KOPT-K1 (cell line): ENCODE measurements around the gene INKA2.

Experiments
- H3K27ac ChIP-seq: fragments of 200-600 bp; sonication (generic); 2 replicates; pipeline ENCODE4 v1.5.1; 2016; ENCODE audit warnings: antibody characterized with exemption, mild to moderate bottlenecking, low read depth, low read length; ENCODE audit not compliant: poor library complexity, severe bottlenecking
- H3K36me3 ChIP-seq: fragments of 200-600 bp; sonication (generic); 2 replicates; pipeline ENCODE4 v1.5.1; 2017; ENCODE audit warnings: antibody characterized with exemption, mild to moderate bottlenecking, low read length, moderate library complexity; ENCODE audit not compliant: insufficient read depth
- H3K9me3 ChIP-seq: fragments of 200-600 bp; sonication (generic); 2 replicates; pipeline ENCODE4 v1.5.1; 2017; ENCODE audit warnings: antibody characterized with exemption, low read length, mild to moderate bottlenecking; ENCODE audit not compliant: insufficient read depth, poor library complexity, severe bottlenecking

The INKA2 gene

GRCh38 chr1:111730706-111731105 is 8.5 kb downstream of the INKA2 start:
- H3K36me3 ChIP-seq = no peaks in the 10 kb centered on the region

GRCh38 chr1:111729946-111730681 is 9.1 kb downstream of the INKA2 start:
- H3K27ac ChIP-seq = no peak overlapping the region
- no peaks in the 10 kb centered on the region for H3K9me3 ChIP-seq
- H3K36me3 ChIP-seq = no peaks in the 10 kb centered on the region

More at GRCh38 chr1:111730706-111731105, 8.5 kb downstream of the INKA2 start:
- no peak overlapping the region for H3K27ac ChIP-seq
- no peaks in the 10 kb centered on the region for H3K9me3 ChIP-seq

- H3K27ac ChIP-seq = no peak overlapping the region
- H3K36me3 ChIP-seq = no peaks in the 10 kb centered on the region
- H3K9me3 ChIP-seq = no peaks in the 10 kb centered on the region
Observed at GRCh38 chr1:111729271-111729921, 9.8 kb downstream of the INKA2 start.

- no peak overlapping the region for H3K27ac ChIP-seq
- H3K36me3 ChIP-seq = no peaks in the 10 kb centered on the region
- H3K9me3 ChIP-seq = no peaks in the 10 kb centered on the region
Observed at GRCh38 chr1:111727056-111727455, 12.1 kb downstream of the INKA2 start.

- no peak overlapping the region for H3K27ac ChIP-seq
- H3K9me3 ChIP-seq = no peaks in the 10 kb centered on the region
- no peaks in the 10 kb centered on the region for H3K36me3 ChIP-seq
Observed at GRCh38 chr1:111725192-111725591, 14.0 kb downstream of the INKA2 start.

- H3K27ac ChIP-seq = no peak overlapping the region
- no peaks in the 10 kb centered on the region for H3K9me3 ChIP-seq
- no peaks in the 10 kb centered on the region for H3K36me3 ChIP-seq
Observed at GRCh38 chr1:111723871-111724270, 15.3 kb downstream of the INKA2 start.

- Histone ChIP-seq H3K27ac (no peak overlapping the region), H3K36me3 (no peaks in the 10 kb centered on the region), H3K9me3 (no peaks in the 10 kb centered on the region)
Observed at GRCh38 chr1:111723091-111723806, 15.9 kb downstream of the INKA2 start.

- Histone ChIP-seq H3K9me3 (no peaks in the 10 kb centered on the region), H3K27ac (no peak overlapping the region)
Observed at GRCh38 chr1:111720977-111721786, 18.0 kb downstream of the INKA2 start.

GRCh38 chr1:111720274-111720976 is 18.8 kb downstream of the INKA2 start:
- Histone ChIP-seq H3K27ac (no peak overlapping the region), H3K9me3 (no peaks in the 10 kb centered on the region), H3K36me3 (peaks cover 5% of the 10 kb centered on the region; the same call in 1 of the 2 replicates)

More at GRCh38 chr1:111720977-111721786, 18.0 kb downstream of the INKA2 start:
- peaks cover 5% of the 10 kb centered on the region; the same call in 1 of the 2 replicates for H3K36me3 ChIP-seq

GRCh38 chr1:111719674-111720132 is 19.5 kb downstream of the INKA2 start:
- H3K9me3 ChIP-seq = no peaks in the 10 kb centered on the region
- H3K36me3 ChIP-seq = peaks cover 5% of the 10 kb centered on the region; the same call in 1 of the 2 replicates
- H3K27ac ChIP-seq = no peak overlapping the region

- Histone ChIP-seq H3K36me3 (peaks cover 5% of the 10 kb centered on the region; the same call in 1 of the 2 replicates), H3K9me3 (no peaks in the 10 kb centered on the region)
Observed at GRCh38 chr1:111719135-111719534, 20.1 kb downstream of the INKA2 start.

GRCh38 chr1:111717450-111717849 is 21.7 kb downstream of the INKA2 start:
- Histone ChIP-seq H3K27ac (no peak overlapping the region), H3K36me3 (peaks cover 9% of the 10 kb centered on the region; the same call in 1 of the 2 replicates), H3K9me3 (no peaks in the 10 kb centered on the region)

More at GRCh38 chr1:111719135-111719534, 20.1 kb downstream of the INKA2 start:
- H3K27ac ChIP-seq = no peak overlapping the region

GRCh38 chr1:111716333-111716732 is 22.9 kb downstream of the INKA2 start:
- Histone ChIP-seq H3K9me3 (no peaks in the 10 kb centered on the region), H3K27ac (no peak overlapping the region), H3K36me3 (peaks cover 9% of the 10 kb centered on the region)

- Histone ChIP-seq H3K27ac (no peak overlapping the region), H3K9me3 (no peaks in the 10 kb centered on the region), H3K36me3 (peaks cover 47% of the 10 kb centered on the region)
Observed at GRCh38 chr1:111709986-111710385, 29.2 kb downstream of the INKA2 start.
